SK-N-SH treated with all-trans-retinoic acid at 6 μM for 48 hours (cell line): ENCODE results near the gene NGEF.

Source experiments
- ATAC-seq: fragments of 200-7000 bp; cut with Tn5 transposase; 3 replicates; pipeline ENCODE4 v1.9.1; 2020; ENCODE audit warnings: mild to moderate bottlenecking, moderate library complexity
- ARNTL ChIP-seq: fragments of 450-650 bp; formaldehyde crosslinking; IDR thresholded peaks from 2 replicates; pipeline ENCODE4 v1.5.0; 2020; ENCODE audit warnings: low read depth, mild to moderate bottlenecking, moderate library complexity, borderline replicate concordance
- CSDC2 ChIP-seq: fragments of 250-450 bp; sonication (Bioruptor Pico); IDR thresholded peaks from 2 replicates; pipeline ENCODE4 v1.5.0; 2020; ENCODE audit warnings: mild to moderate bottlenecking, moderate library complexity
- ESRRG ChIP-seq: fragments of 250-450 bp; sonication (Bioruptor Pico); IDR thresholded peaks from 2 replicates; pipeline ENCODE4 v1.6.1; 2021; ENCODE audit warnings: mild to moderate bottlenecking
- GLIS3 ChIP-seq: fragments of 250-450 bp; sonication (Bioruptor Pico); IDR thresholded peaks from 2 replicates; pipeline ENCODE4 v1.5.0; 2020; ENCODE audit warnings: mild to moderate bottlenecking, moderate library complexity
- ISL1 ChIP-seq: fragments of 250-450 bp; sonication (Bioruptor Pico); IDR thresholded peaks from 2 replicates; pipeline ENCODE4 v2.1.2; 2022; ENCODE audit warnings: mild to moderate bottlenecking, moderate library complexity
- OSR1 ChIP-seq: fragments of 250-450 bp; sonication (Bioruptor Pico); IDR thresholded peaks from 2 replicates; pipeline ENCODE4 v1.8.0; 2022; ENCODE audit warnings: moderate library complexity, mild to moderate bottlenecking, inconsistent platforms
- RARB ChIP-seq: fragments of 250-450 bp; sonication (Bioruptor Pico); IDR thresholded peaks from 2 replicates; pipeline ENCODE4 v1.8.0; 2021; ENCODE audit warnings: mild to moderate bottlenecking, moderate library complexity
- SNAI2 ChIP-seq: fragments of 250-450 bp; sonication (Bioruptor Pico); IDR thresholded peaks from 2 replicates; pipeline ENCODE4 v1.5.0; 2020; ENCODE audit warnings: mild to moderate bottlenecking, moderate library complexity
- TCF4 ChIP-seq: fragments of 250-450 bp; sonication (Bioruptor Pico); IDR thresholded peaks from 2 replicates; pipeline ENCODE4 v1.8.0; 2021; ENCODE audit warnings: mild to moderate bottlenecking, moderate library complexity, borderline replicate concordance
- TOX ChIP-seq: fragments of 250-450 bp; sonication (Bioruptor Pico); IDR thresholded peaks from 2 replicates; pipeline ENCODE4 v1.8.0; 2021; ENCODE audit warnings: mild to moderate bottlenecking, moderate library complexity, borderline replicate concordance
- ZC3H10 ChIP-seq: fragments of 250-450 bp; sonication (Bioruptor Pico); IDR thresholded peaks from 2 replicates; pipeline ENCODE4 v1.5.1; 2021; ENCODE audit warnings: mild to moderate bottlenecking, moderate library complexity
- ZFP3 ChIP-seq: fragments of 250-450 bp; sonication (Bioruptor Pico); IDR thresholded peaks from 2 replicates; pipeline ENCODE4 v1.5.0; 2020; ENCODE audit warnings: mild to moderate bottlenecking, moderate library complexity
- ZFP30 ChIP-seq: fragments of 450-650 bp; formaldehyde crosslinking; IDR thresholded peaks from 2 replicates; pipeline ENCODE4 v1.5.0; 2022; ENCODE audit warnings: mild to moderate bottlenecking, moderate library complexity
- ZNF70 ChIP-seq: fragments of 450-650 bp; formaldehyde crosslinking; IDR thresholded peaks from 2 replicates; pipeline ENCODE4 v1.5.0; 2020; ENCODE audit warnings: mild to moderate bottlenecking, moderate library complexity
- ZNF8 ChIP-seq: fragments of 450-650 bp; formaldehyde crosslinking; IDR thresholded peaks from 2 replicates; pipeline ENCODE4 v1.5.0; 2020; ENCODE audit warnings: mild to moderate bottlenecking, moderate library complexity
- TF ChIP-seq, protein P1 (sequence below): fragments of 250-450 bp; sonication (Bioruptor Pico); IDR thresholded peaks from 2 replicates; pipeline ENCODE4 v1.5.1; 2021; ENCODE audit warnings: mild to moderate bottlenecking, moderate library complexity
- TF ChIP-seq, protein P2 (sequence below): fragments of 250-450 bp; sonication (Bioruptor Pico); IDR thresholded peaks from 2 replicates; pipeline ENCODE4 v1.5.1; 2020; ENCODE audit warnings: low read depth, mild to moderate bottlenecking, moderate library complexity
- TF ChIP-seq, protein P3 (sequence below): fragments of 250-450 bp; sonication (Bioruptor Pico); IDR thresholded peaks from 2 replicates; pipeline ENCODE4 v1.5.0; 2020; ENCODE audit warnings: mild to moderate bottlenecking, moderate library complexity
- TF ChIP-seq, protein P4 (sequence below): fragments of 250-450 bp; sonication (Bioruptor Pico); IDR thresholded peaks from 2 replicates; pipeline ENCODE4 v1.8.0; 2021; ENCODE audit warnings: low read depth, mild to moderate bottlenecking, moderate library complexity, borderline replicate concordance

The NGEF gene

DNA sequence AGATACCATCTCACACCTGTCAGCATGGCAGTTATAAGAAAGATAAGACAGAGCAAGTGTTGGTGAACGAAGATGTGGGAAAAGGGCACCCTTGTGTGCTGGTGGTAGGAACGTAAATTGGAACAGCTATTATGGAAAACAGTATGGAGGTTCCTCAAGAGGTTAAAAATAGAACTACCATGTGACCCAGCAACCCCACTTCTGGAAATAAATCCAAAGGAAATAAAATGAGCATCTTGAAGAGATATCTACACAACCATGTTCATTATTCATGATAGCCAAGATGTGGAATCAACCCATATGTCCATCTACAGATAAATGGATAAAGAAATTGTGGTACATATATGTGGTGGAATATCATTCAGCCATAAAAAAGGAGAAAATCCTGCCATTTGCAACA, 26.9 kb downstream of the NGEF start:
- ATAC-seq, result no peak
- TF ChIP-seq ZNF8 (CRISPR knock-in tag) (peak; percentile 85), CSDC2 (CRISPR knock-in tag) (no peak)

DNA sequence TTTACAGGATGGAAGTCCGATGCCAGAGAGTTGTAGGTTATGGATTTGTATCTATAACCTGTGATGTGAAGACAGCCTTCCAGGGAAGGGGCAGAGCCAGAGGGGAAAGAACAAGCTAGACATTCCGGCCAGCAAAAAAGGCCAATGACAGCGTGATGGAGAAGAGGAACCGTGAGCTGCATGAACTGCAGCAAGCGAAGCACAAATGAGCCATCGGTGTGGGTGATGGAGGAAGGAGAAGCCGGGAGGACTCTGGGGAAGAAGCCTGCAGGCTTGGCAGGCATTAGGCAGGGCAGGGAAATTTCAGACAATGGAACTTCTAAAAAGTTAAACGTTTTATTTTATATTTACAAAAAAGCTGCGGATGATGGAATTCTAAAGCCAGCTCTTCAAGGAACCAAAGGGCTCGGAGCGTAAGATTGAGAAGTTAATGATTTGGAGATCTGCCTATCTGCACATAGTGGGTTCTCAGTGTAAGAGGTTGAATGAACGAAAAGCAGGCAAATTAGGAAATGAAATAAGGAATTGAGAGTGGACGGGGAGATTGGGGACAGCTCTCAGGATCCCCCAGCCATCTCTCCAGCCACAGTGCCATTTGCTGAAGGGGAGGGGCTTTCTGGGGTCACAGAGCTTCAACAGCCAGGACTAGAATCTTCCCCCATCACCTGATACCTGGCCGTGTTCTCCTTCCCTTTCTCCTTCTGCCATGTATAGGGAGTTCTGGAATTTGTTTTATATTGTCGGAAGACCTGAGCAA, 28.4 kb downstream of the NGEF start:
- TF ChIP-seq, protein P1, sequence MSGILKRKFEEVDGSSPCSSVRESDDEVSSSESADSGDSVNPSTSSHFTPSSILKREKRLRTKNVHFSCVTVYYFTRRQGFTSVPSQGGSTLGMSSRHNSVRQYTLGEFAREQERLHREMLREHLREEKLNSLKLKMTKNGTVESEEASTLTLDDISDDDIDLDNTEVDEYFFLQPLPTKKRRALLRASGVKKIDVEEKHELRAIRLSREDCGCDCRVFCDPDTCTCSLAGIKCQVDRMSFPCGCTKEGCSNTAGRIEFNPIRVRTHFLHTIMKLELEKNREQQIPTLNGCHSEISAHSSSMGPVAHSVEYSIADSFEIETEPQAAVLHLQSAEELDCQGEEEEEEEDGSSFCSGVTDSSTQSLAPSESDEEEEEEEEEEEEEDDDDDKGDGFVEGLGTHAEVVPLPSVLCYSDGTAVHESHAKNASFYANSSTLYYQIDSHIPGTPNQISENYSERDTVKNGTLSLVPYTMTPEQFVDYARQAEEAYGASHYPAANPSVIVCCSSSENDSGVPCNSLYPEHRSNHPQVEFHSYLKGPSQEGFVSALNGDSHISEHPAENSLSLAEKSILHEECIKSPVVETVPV (CRISPR knock-in tag), result no peak
- TF ChIP-seq, protein P2, sequence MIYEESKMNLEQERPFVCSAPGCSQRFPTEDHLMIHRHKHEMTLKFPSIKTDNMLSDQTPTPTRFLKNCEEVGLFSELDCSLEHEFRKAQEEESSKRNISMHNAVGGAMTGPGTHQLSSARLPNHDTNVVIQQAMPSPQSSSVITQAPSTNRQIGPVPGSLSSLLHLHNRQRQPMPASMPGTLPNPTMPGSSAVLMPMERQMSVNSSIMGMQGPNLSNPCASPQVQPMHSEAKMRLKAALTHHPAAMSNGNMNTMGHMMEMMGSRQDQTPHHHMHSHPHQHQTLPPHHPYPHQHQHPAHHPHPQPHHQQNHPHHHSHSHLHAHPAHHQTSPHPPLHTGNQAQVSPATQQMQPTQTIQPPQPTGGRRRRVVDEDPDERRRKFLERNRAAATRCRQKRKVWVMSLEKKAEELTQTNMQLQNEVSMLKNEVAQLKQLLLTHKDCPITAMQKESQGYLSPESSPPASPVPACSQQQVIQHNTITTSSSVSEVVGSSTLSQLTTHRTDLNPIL (CRISPR knock-in tag), result no peak
- TF ChIP-seq GLIS3, result no peak
- no peak for TF ChIP-seq ZNF8 (CRISPR knock-in tag)
- no peak for TF ChIP-seq SNAI2 (CRISPR knock-in tag)
- TF ChIP-seq, protein P3, sequence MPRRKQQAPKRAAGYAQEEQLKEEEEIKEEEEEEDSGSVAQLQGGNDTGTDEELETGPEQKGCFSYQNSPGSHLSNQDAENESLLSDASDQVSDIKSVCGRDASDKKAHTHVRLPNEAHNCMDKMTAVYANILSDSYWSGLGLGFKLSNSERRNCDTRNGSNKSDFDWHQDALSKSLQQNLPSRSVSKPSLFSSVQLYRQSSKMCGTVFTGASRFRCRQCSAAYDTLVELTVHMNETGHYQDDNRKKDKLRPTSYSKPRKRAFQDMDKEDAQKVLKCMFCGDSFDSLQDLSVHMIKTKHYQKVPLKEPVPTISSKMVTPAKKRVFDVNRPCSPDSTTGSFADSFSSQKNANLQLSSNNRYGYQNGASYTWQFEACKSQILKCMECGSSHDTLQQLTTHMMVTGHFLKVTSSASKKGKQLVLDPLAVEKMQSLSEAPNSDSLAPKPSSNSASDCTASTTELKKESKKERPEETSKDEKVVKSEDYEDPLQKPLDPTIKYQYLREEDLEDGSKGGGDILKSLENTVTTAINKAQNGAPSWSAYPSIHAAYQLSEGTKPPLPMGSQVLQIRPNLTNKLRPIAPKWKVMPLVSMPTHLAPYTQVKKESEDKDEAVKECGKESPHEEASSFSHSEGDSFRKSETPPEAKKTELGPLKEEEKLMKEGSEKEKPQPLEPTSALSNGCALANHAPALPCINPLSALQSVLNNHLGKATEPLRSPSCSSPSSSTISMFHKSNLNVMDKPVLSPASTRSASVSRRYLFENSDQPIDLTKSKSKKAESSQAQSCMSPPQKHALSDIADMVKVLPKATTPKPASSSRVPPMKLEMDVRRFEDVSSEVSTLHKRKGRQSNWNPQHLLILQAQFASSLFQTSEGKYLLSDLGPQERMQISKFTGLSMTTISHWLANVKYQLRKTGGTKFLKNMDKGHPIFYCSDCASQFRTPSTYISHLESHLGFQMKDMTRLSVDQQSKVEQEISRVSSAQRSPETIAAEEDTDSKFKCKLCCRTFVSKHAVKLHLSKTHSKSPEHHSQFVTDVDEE, result no peak
- TF ChIP-seq OSR1 (CRISPR knock-in tag), result no peak
- TF ChIP-seq, protein P4, sequence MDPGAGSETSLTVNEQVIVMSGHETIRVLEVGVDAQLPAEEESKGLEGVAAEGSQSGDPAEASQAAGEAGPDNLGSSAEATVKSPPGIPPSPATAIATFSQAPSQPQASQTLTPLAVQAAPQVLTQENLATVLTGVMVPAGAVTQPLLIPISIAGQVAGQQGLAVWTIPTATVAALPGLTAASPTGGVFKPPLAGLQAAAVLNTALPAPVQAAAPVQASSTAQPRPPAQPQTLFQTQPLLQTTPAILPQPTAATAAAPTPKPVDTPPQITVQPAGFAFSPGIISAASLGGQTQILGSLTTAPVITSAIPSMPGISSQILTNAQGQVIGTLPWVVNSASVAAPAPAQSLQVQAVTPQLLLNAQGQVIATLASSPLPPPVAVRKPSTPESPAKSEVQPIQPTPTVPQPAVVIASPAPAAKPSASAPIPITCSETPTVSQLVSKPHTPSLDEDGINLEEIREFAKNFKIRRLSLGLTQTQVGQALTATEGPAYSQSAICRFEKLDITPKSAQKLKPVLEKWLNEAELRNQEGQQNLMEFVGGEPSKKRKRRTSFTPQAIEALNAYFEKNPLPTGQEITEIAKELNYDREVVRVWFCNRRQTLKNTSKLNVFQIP (CRISPR knock-in tag), result no peak
- no peak for TF ChIP-seq RARB
- no peak for TF ChIP-seq ZC3H10 (CRISPR knock-in tag)
- TF ChIP-seq ZFP3, result no peak
- TF ChIP-seq ZNF70, result no peak
- no peak for ATAC-seq

DNA sequence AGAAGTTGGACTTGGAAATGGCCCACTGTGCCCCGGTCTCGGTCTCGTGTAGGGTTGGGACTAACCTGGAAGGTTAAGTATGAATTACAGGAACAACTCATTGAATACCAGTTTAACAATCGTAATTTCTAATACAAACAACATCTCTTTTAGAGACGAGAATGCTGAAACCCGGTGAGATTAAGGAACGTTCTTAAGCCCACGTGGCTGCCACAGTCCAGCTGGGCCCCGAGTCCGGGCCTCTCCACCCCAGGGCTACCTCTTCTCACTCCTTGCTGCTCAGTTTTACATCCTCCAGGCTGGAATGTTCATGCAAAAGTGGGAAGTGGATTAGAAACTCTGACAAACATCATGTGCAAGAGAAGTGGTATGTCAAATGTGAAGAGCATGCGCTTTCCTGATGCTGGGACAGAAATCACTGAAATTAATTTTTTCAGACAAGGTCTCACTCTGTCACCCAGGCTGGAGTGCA, 29.4 kb downstream of the NGEF start:
- no peak for TF ChIP-seq GLIS3
- TF ChIP-seq ZNF8 (CRISPR knock-in tag), result no peak
- TF ChIP-seq ZFP30 (CRISPR knock-in tag), result no peak
- TF ChIP-seq ISL1, result no peak
- TF ChIP-seq, protein P1 (CRISPR knock-in tag), result no peak
- ATAC-seq, result no peak

DNA sequence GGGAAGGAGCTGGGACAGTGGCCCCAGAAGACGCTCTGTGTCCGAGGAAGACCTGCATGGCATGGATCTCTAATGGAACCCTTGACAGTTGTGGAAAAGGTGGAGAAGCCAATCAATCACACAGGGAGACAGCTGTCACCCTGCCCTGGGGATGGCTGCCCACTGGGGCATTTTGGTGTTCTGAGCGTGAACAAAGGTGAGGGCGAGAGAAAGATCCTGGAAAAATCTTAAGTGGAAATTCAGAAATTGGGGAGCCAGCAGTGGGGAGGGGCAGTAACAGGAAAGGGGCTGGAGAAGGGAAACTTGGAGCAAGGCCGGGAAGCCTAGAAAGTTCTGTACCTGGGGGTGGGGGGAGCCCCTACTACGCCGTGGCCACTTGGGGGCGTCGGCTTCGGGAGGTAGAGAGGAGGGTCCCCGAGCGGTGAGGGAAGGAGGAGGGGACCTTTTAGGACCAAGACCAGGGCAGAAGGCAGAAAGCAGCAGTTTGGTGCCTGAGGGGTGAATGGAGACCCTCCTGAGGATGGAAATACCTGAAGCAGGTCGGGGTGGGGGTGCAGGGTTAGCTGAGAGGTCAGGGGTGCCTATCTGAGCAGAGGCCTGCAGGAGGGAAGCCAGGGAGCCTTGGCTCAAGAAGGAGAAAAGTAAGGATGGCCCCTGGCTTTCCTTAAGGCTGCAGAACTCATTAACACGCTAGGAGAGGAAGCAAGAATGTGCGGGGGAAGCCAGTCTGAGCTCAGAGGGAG, 30.0 kb downstream of the NGEF start:
- TF ChIP-seq ESRRG (CRISPR knock-in tag) (no peak), TCF4 (CRISPR knock-in tag) (no peak), ARNTL (no peak), TOX (CRISPR knock-in tag) (no peak)
- TF ChIP-seq, protein P2 (CRISPR knock-in tag), result no peak

More for the DNA sequence above, 30.0 kb downstream of the NGEF start:
- no peak for ATAC-seq
